H9 (cell line): Measurements from ENCODE around the gene GSG1L. TPM values are rescaled to one million over a fixed set of nuclear protein-coding genes. Genes with fewer than 3 reads are reported as not detected.

ENCODE experiments used
- DNase-seq: peaks from one replicate; pipeline ENCODE4 v3.0.0-alpha.2; 2017
- H2AFZ ChIP-seq: one replicate; pipeline ENCODE4 v1.6.1; 2013; ENCODE audit warnings: mild to moderate bottlenecking, low read length, control low read depth, moderate library complexity
- H2AK5ac ChIP-seq: 2 replicates; pipeline ENCODE4 v1.6.1; 2013; ENCODE audit warnings: low read length, control low read depth, mixed read lengths; ENCODE audit not compliant: insufficient read length
- H2BK120ac ChIP-seq: one replicate; pipeline ENCODE4 v1.6.1; 2013; ENCODE audit warnings: low read depth, mild to moderate bottlenecking, low read length, control low read depth, inconsistent platforms; ENCODE audit not compliant: poor library complexity, severe bottlenecking
- H2BK12ac ChIP-seq: 2 replicates; pipeline ENCODE4 v1.6.1; 2013; ENCODE audit warnings: low read length, control low read depth, mixed read lengths, low read depth; ENCODE audit not compliant: insufficient read length
- H2BK15ac ChIP-seq: 2 replicates; pipeline ENCODE4 v1.6.1; 2013; ENCODE audit warnings: low read depth, low read length, control low read depth
- H2BK20ac ChIP-seq: one replicate; pipeline ENCODE4 v1.6.1; 2013; ENCODE audit warnings: low read depth, mild to moderate bottlenecking, low read length, control low read depth, inconsistent platforms; ENCODE audit not compliant: poor library complexity, severe bottlenecking
- H2BK5ac ChIP-seq: 2 replicates; pipeline ENCODE4 v1.6.1; 2013; ENCODE audit warnings: low read length, control low read depth, mixed read lengths; ENCODE audit not compliant: insufficient read length
- H3K14ac ChIP-seq: 2 replicates; pipeline ENCODE4 v1.6.1; 2013; ENCODE audit warnings: low read length, control low read depth; ENCODE audit not compliant: insufficient read depth
- H3K18ac ChIP-seq: 2 replicates; pipeline ENCODE4 v1.6.1; 2013; ENCODE audit warnings: low read depth, mild to moderate bottlenecking, mixed read lengths, low read length, control low read depth; ENCODE audit not compliant: insufficient read length
- H3K23ac ChIP-seq: 2 replicates; pipeline ENCODE4 v1.6.1; 2013; ENCODE audit warnings: low read length, control low read depth, mixed read lengths, low read depth; ENCODE audit not compliant: insufficient read length
- H3K23me2 ChIP-seq: 2 replicates; pipeline ENCODE4 v1.6.1; 2013; ENCODE audit warnings: low read depth, mild to moderate bottlenecking, mixed read lengths, low read length, control low read depth; ENCODE audit not compliant: insufficient read length, poor library complexity, severe bottlenecking
- H3K27ac ChIP-seq: 2 replicates; pipeline ENCODE4 v1.5.1; 2013; ENCODE audit warnings: low read length, control low read depth, mixed read lengths, low read depth; ENCODE audit not compliant: insufficient read length
- H3K27me3 ChIP-seq: 2 replicates; pipeline ENCODE4 v1.6.1; 2013; ENCODE audit warnings: low read length, control low read depth, inconsistent platforms; ENCODE audit not compliant: insufficient read depth
- H3K4ac ChIP-seq: 2 replicates; pipeline ENCODE4 v1.6.1; 2013; ENCODE audit warnings: low read depth, mild to moderate bottlenecking, control low read depth, inconsistent platforms, low read length, moderate library complexity
- H3K4me1 ChIP-seq: 2 replicates; pipeline ENCODE4 v1.6.1; 2013; ENCODE audit warnings: low read length, control low read depth, inconsistent platforms; ENCODE audit not compliant: insufficient read depth
- H3K4me2 ChIP-seq: 2 replicates; pipeline ENCODE4 v1.6.1; 2013; ENCODE audit warnings: low read length, control low read depth, mixed read lengths; ENCODE audit not compliant: insufficient read length, insufficient read depth
- H3K56ac ChIP-seq: 2 replicates; pipeline ENCODE4 v1.6.1; 2013; ENCODE audit warnings: low read depth, mild to moderate bottlenecking, mixed read lengths, low read length, control low read depth; ENCODE audit not compliant: insufficient read length
- H3K79me1 ChIP-seq: 2 replicates; pipeline ENCODE4 v1.6.1; 2013; ENCODE audit warnings: low read depth, mild to moderate bottlenecking, moderate library complexity, low read length, control low read depth, inconsistent platforms; ENCODE audit not compliant: insufficient read depth, poor library complexity, severe bottlenecking
- H3K79me2 ChIP-seq: 2 replicates; pipeline ENCODE4 v1.6.1; 2013; ENCODE audit warnings: low read length, control low read depth, inconsistent platforms; ENCODE audit not compliant: insufficient read depth
- H3K9ac ChIP-seq: 2 replicates; pipeline ENCODE4 v1.6.1; 2013; ENCODE audit warnings: low read length, control low read depth, mixed read lengths; ENCODE audit not compliant: insufficient read length; ENCODE audit errors: extremely low read depth
- H3K9me3 ChIP-seq: one replicate; pipeline ENCODE4 v1.6.1; 2013; ENCODE audit warnings: low read depth, low read length, inconsistent platforms; ENCODE audit not compliant: control insufficient read depth
- H3T11ph ChIP-seq: one replicate; pipeline ENCODE4 v1.6.1; 2013; ENCODE audit warnings: mild to moderate bottlenecking, low read length, control low read depth, inconsistent platforms
- H4K20me1 ChIP-seq: one replicate; pipeline ENCODE4 v1.6.1; 2013; ENCODE audit not compliant: control insufficient read depth, insufficient read length, insufficient read depth
- H4K5ac ChIP-seq: 2 replicates; pipeline ENCODE4 v1.6.1; 2013; ENCODE audit warnings: low read depth, mild to moderate bottlenecking, mixed read lengths, low read length, control low read depth; ENCODE audit not compliant: insufficient read length
- H4K8ac ChIP-seq: replicated peaks from 2 replicates; pipeline ENCODE4 v1.6.1; 2013; ENCODE audit warnings: low read length, control low read depth, mixed read lengths, low read depth; ENCODE audit not compliant: insufficient read length
- H4K91ac ChIP-seq: 2 replicates; pipeline ENCODE4 v1.6.1; 2013; ENCODE audit warnings: low read depth, mild to moderate bottlenecking, moderate library complexity, mixed read lengths, low read length, control low read depth; ENCODE audit not compliant: insufficient read length
- H3K27ac Mint-ChIP-seq, 3 experiments: 2 replicates in 2 of 3; 3 replicates in 1 of 3; pipeline ENCODE4 v1.8.0; 2020 to 2021; ENCODE audit warnings: mixed read lengths in 3 of 3, mild to moderate bottlenecking in 1 of 3, moderate library complexity in 1 of 3
- H3K27me3 Mint-ChIP-seq: 2 replicates; pipeline ENCODE4 v1.8.0; 2021; ENCODE audit warnings: low read depth, mild to moderate bottlenecking, moderate library complexity, mixed read lengths
- H3K36me3 Mint-ChIP-seq, 3 experiments: 2 replicates in 2 of 3; 3 replicates in 1 of 3; pipeline ENCODE4 v1.8.0; 2020 to 2021; ENCODE audit warnings: low read depth in 3 of 3, mixed read lengths in 3 of 3; ENCODE audit not compliant: insufficient read depth in 1 of 3
- H3K4me1 Mint-ChIP-seq, 2 experiments: 2 replicates each; pipeline ENCODE4 v1.8.0; 2020; ENCODE audit warnings: mixed read lengths in 2 of 2
- H3K4me3 Mint-ChIP-seq, 2 experiments: 2 replicates in 1 of 2; 3 replicates in 1 of 2; pipeline ENCODE4 v1.8.0; 2020 to 2021; ENCODE audit warnings: mild to moderate bottlenecking in 2 of 2, mixed read lengths in 2 of 2, moderate library complexity in 1 of 2
- H3K9me3 Mint-ChIP-seq, 2 experiments: 2 replicates in 1 of 2; 3 replicates in 1 of 2; pipeline ENCODE4 v1.8.0; 2020; ENCODE audit warnings: mild to moderate bottlenecking in 2 of 2, mixed read lengths in 2 of 2, moderate library complexity in 1 of 2
- CTCF ChIP-seq: fragments of 200-600 bp; sonication (generic); conservative IDR thresholded peaks from 3 replicates; pipeline ENCODE4 v1.8.0; 2021; ENCODE audit warnings: antibody characterized with exemption, mild to moderate bottlenecking
- WGBS: extraction: QIAGEN DNeasy Blood & Tissue Kit; methylation state at CpG from one replicate; pipeline ENCODE4 v1.1.7; 2013; ENCODE audit warnings: missing lambda C conversion rate, low lambda C conversion rate, mixed read lengths; ENCODE audit not compliant: insufficient read length; ENCODE audit errors: extremely low coverage; 5-methylcytosine and 5-hydroxymethylcytosine counted together
- total RNA-seq: library from RNA; stranded (reverse); gene quantifications from 2 replicates; pipeline ENCODE4 v1.2.1, GENCODE V29; 2021

The GSG1L gene
- total RNA-seq, 1 experiment from 2014 or later: 0.35 TPM

- no CpG with 5 or more reads among the region's 3 CpGs for WGBS
- peaks cover 2 to 6% of the 10 kb centered on the region in 2 experiments; a peak in 2 of 5 replicates for H3K9me3 Mint-ChIP-seq
- no peaks in the 10 kb centered on the region for H3K4me1 Mint-ChIP-seq
- Histone ChIP-seq H2AK5ac (no peak overlapping the region), H2BK20ac (no peak overlapping the region), H2BK15ac (no peak overlapping the region), H2AFZ (no peak overlapping the region), H3K9ac (no peak overlapping the region), H3T11ph (no peak overlapping the region), H3K79me2 (no peaks in the 10 kb centered on the region), H3K23me2 (no peaks in the 10 kb centered on the region), H3K18ac (no peak overlapping the region), H3K4me1 (no peaks in the 10 kb centered on the region), H4K91ac (no peak overlapping the region), H3K4ac (no peak overlapping the region), H3K23ac (no peak overlapping the region), H3K4me2 (no peak overlapping the region), H2BK5ac (no peak overlapping the region), H3K27me3 (no peaks in the 10 kb centered on the region), H3K27ac (no peak overlapping the region), H4K5ac (no peak overlapping the region), H3K56ac (no peak overlapping the region), H3K79me1 (no peaks in the 10 kb centered on the region), H3K9me3 (no peaks in the 10 kb centered on the region), H2BK12ac (no peak overlapping the region), H4K20me1 (peaks cover 3% of the 10 kb centered on the region), H3K14ac (no peak overlapping the region), H2BK120ac (no peak overlapping the region), H4K8ac (no peak overlapping the region)
- H3K27ac Mint-ChIP-seq: no peak overlapping the region
- no peaks in the 10 kb centered on the region for H3K36me3 Mint-ChIP-seq
- H3K27me3 Mint-ChIP-seq: peaks cover 12% of the 10 kb centered on the region
- DNase-seq: no peak
- H3K4me3 Mint-ChIP-seq: no peak overlapping the region
- TF ChIP-seq CTCF: no peak
Measured at GRCh38 chr16:28027055-28027454, 36.5 kb downstream of the GSG1L start.
